ENCODE results near the gene EML4. TPM values are rescaled to one million over a fixed set of nuclear protein-coding genes. Genes with fewer than 3 reads are reported as not detected.

Gene EML4
- total RNA-seq, 1 donor from 2014 or later = 37.7 TPM

GRCh38 chr2:42196403-42197267 lies 27.5 kb downstream of the EML4 start:
- peak; percentile 67 for DNase-seq

GRCh38 chr2:42197792-42198191 lies 28.6 kb downstream of the EML4 start:
- no peak for DNase-seq

GRCh38 chr2:42198466-42198865 lies 29.3 kb downstream of the EML4 start:
- no peak for DNase-seq

GRCh38 chr2:42199002-42199401 lies 29.8 kb downstream of the EML4 start:
- no peak for DNase-seq

- no peak for DNase-seq
Observed at GRCh38 chr2:42199626-42200025, 30.5 kb downstream of the EML4 start.

GRCh38 chr2:42200926-42201855 lies 32.0 kb downstream of the EML4 start:
- no peak for DNase-seq

GRCh38 chr2:42202634-42203008 lies 33.5 kb downstream of the EML4 start:
- DNase-seq = no peak

GRCh38 chr2:42203792-42204191 lies 34.6 kb downstream of the EML4 start:
- no peak for DNase-seq

- no peak for DNase-seq
Observed at GRCh38 chr2:42205337-42205736, 36.2 kb downstream of the EML4 start.

GRCh38 chr2:42207826-42208225 lies 38.7 kb downstream of the EML4 start:
- no peak for DNase-seq

GRCh38 chr2:42210203-42210602 lies 41.0 kb downstream of the EML4 start:
- no peak for DNase-seq

GRCh38 chr2:42211291-42211690 lies 42.1 kb downstream of the EML4 start:
- DNase-seq = no peak

- no peak for DNase-seq
Observed at GRCh38 chr2:42214669-42215068, 45.5 kb downstream of the EML4 start.

GRCh38 chr2:42216694-42217093 lies 47.5 kb downstream of the EML4 start:
- no peak for DNase-seq

- peak; percentile 26 for DNase-seq
Observed at GRCh38 chr2:42217307-42217706, 48.2 kb downstream of the EML4 start.

GRCh38 chr2:42217914-42218313 lies 48.8 kb downstream of the EML4 start:
- DNase-seq = no peak

- DNase-seq = no peak
Observed at GRCh38 chr2:42218712-42219111, 49.6 kb downstream of the EML4 start.

- no peak for DNase-seq
Observed at GRCh38 chr2:42219160-42219559, 50.0 kb downstream of the EML4 start.

- DNase-seq = no peak
Observed at GRCh38 chr2:42220566-42220965, 51.4 kb downstream of the EML4 start.

GRCh38 chr2:42223067-42223854 lies 54.1 kb downstream of the EML4 start:
- no peak for DNase-seq

GRCh38 chr2:42223855-42224268 lies 54.7 kb downstream of the EML4 start:
- DNase-seq = no peak

- DNase-seq = no peak
Observed at GRCh38 chr2:42224422-42225067, 55.4 kb downstream of the EML4 start.
